ENCODE data around the gene SKAP1. TPM values are rescaled to one million over a fixed set of nuclear protein-coding genes. Genes with fewer than 3 reads are reported as not detected.

The SKAP1 gene
- total and polyA plus RNA-seq, 2 experiments from 2014 or later = 0.27 TPM; not detected in 1

DNA sequence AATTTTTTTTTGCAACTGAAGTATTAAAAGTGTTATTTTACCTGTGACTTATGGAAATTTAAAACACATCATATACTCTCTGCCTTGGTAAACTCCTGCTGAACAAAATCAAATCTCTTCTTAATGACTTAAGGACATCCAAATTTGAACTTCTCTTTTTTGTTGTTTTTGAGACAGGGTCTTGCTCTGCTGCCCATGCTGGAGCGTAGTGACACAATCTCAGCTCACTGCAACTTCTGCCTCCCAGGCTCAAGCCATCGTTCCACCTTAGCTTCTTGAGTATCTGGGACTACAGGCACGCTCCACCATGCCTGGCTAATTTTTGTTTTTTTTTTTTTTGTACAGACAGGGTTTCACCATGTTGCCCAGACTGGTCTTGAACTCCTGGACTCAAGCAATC is 56.1 kb downstream of the SKAP1 start:
- Mint-ChIP-seq H3K4me1 (no peaks in the 10 kb centered on the region), H3K27me3 (ENCODE audit: insufficient read depth, low read depth, poor library complexity) (peaks cover 6% of the 10 kb centered on the region), H3K36me3 (ENCODE audit: low read depth) (no peaks in the 10 kb centered on the region), H3K4me3 (no peak overlapping the region), H3K9me3 (no peaks in the 10 kb centered on the region), H3K27ac (no peak overlapping the region)
- DNase-seq (ENCODE audit: low spot score) = no peak
- H3K79me2 ChIP-seq (replicated peaks; ENCODE audit: insufficient read depth) = no peaks in the 10 kb centered on the region
- H3K4me2 ChIP-seq = no peak overlapping the region
- ATAC-seq = no peak
- TF ChIP-seq, protein P1, sequence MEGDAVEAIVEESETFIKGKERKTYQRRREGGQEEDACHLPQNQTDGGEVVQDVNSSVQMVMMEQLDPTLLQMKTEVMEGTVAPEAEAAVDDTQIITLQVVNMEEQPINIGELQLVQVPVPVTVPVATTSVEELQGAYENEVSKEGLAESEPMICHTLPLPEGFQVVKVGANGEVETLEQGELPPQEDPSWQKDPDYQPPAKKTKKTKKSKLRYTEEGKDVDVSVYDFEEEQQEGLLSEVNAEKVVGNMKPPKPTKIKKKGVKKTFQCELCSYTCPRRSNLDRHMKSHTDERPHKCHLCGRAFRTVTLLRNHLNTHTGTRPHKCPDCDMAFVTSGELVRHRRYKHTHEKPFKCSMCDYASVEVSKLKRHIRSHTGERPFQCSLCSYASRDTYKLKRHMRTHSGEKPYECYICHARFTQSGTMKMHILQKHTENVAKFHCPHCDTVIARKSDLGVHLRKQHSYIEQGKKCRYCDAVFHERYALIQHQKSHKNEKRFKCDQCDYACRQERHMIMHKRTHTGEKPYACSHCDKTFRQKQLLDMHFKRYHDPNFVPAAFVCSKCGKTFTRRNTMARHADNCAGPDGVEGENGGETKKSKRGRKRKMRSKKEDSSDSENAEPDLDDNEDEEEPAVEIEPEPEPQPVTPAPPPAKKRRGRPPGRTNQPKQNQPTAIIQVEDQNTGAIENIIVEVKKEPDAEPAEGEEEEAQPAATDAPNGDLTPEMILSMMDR (conservative IDR thresholded peaks at IDR 0.05; ENCODE audit: low read depth in 2 of 2) = no peak
- TF ChIP-seq CREB1 (CRISPR knock-in tag; IDR thresholded peaks at IDR 0.05; ENCODE audit: low read depth) = no peak
- TF ChIP-seq, protein P2, sequence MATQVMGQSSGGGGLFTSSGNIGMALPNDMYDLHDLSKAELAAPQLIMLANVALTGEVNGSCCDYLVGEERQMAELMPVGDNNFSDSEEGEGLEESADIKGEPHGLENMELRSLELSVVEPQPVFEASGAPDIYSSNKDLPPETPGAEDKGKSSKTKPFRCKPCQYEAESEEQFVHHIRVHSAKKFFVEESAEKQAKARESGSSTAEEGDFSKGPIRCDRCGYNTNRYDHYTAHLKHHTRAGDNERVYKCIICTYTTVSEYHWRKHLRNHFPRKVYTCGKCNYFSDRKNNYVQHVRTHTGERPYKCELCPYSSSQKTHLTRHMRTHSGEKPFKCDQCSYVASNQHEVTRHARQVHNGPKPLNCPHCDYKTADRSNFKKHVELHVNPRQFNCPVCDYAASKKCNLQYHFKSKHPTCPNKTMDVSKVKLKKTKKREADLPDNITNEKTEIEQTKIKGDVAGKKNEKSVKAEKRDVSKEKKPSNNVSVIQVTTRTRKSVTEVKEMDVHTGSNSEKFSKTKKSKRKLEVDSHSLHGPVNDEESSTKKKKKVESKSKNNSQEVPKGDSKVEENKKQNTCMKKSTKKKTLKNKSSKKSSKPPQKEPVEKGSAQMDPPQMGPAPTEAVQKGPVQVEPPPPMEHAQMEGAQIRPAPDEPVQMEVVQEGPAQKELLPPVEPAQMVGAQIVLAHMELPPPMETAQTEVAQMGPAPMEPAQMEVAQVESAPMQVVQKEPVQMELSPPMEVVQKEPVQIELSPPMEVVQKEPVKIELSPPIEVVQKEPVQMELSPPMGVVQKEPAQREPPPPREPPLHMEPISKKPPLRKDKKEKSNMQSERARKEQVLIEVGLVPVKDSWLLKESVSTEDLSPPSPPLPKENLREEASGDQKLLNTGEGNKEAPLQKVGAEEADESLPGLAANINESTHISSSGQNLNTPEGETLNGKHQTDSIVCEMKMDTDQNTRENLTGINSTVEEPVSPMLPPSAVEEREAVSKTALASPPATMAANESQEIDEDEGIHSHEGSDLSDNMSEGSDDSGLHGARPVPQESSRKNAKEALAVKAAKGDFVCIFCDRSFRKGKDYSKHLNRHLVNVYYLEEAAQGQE (IDR thresholded peaks at IDR 0.05; ENCODE audit: unreplicated experiment) = no peak
- TF ChIP-seq ZNF331 (CRISPR knock-in tag; IDR thresholded peaks at IDR 0.05; ENCODE audit: low read depth) = no peak
- TF ChIP-seq EZH2phosphoT487 (IDR thresholded peaks at IDR 0.05; ENCODE audit: unreplicated experiment) = no peak
- TF ChIP-seq, protein P3, sequence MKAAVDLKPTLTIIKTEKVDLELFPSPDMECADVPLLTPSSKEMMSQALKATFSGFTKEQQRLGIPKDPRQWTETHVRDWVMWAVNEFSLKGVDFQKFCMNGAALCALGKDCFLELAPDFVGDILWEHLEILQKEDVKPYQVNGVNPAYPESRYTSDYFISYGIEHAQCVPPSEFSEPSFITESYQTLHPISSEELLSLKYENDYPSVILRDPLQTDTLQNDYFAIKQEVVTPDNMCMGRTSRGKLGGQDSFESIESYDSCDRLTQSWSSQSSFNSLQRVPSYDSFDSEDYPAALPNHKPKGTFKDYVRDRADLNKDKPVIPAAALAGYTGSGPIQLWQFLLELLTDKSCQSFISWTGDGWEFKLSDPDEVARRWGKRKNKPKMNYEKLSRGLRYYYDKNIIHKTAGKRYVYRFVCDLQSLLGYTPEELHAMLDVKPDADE (IDR thresholded peaks at IDR 0.05) = no peak
- no peak for TF ChIP-seq EZH2 (IDR thresholded peaks at IDR 0.05; ENCODE audit: low read depth, unreplicated experiment)
- TF ChIP-seq STAT1 (IDR thresholded peaks at IDR 0.05; ENCODE audit: unreplicated experiment) = no peak
- TF ChIP-seq ZNF114 (CRISPR knock-in tag; IDR thresholded peaks at IDR 0.05) = no peak
- no peak for TF ChIP-seq JUNB (IDR thresholded peaks at IDR 0.05; ENCODE audit: unreplicated experiment)
- TF ChIP-seq, protein P4, sequence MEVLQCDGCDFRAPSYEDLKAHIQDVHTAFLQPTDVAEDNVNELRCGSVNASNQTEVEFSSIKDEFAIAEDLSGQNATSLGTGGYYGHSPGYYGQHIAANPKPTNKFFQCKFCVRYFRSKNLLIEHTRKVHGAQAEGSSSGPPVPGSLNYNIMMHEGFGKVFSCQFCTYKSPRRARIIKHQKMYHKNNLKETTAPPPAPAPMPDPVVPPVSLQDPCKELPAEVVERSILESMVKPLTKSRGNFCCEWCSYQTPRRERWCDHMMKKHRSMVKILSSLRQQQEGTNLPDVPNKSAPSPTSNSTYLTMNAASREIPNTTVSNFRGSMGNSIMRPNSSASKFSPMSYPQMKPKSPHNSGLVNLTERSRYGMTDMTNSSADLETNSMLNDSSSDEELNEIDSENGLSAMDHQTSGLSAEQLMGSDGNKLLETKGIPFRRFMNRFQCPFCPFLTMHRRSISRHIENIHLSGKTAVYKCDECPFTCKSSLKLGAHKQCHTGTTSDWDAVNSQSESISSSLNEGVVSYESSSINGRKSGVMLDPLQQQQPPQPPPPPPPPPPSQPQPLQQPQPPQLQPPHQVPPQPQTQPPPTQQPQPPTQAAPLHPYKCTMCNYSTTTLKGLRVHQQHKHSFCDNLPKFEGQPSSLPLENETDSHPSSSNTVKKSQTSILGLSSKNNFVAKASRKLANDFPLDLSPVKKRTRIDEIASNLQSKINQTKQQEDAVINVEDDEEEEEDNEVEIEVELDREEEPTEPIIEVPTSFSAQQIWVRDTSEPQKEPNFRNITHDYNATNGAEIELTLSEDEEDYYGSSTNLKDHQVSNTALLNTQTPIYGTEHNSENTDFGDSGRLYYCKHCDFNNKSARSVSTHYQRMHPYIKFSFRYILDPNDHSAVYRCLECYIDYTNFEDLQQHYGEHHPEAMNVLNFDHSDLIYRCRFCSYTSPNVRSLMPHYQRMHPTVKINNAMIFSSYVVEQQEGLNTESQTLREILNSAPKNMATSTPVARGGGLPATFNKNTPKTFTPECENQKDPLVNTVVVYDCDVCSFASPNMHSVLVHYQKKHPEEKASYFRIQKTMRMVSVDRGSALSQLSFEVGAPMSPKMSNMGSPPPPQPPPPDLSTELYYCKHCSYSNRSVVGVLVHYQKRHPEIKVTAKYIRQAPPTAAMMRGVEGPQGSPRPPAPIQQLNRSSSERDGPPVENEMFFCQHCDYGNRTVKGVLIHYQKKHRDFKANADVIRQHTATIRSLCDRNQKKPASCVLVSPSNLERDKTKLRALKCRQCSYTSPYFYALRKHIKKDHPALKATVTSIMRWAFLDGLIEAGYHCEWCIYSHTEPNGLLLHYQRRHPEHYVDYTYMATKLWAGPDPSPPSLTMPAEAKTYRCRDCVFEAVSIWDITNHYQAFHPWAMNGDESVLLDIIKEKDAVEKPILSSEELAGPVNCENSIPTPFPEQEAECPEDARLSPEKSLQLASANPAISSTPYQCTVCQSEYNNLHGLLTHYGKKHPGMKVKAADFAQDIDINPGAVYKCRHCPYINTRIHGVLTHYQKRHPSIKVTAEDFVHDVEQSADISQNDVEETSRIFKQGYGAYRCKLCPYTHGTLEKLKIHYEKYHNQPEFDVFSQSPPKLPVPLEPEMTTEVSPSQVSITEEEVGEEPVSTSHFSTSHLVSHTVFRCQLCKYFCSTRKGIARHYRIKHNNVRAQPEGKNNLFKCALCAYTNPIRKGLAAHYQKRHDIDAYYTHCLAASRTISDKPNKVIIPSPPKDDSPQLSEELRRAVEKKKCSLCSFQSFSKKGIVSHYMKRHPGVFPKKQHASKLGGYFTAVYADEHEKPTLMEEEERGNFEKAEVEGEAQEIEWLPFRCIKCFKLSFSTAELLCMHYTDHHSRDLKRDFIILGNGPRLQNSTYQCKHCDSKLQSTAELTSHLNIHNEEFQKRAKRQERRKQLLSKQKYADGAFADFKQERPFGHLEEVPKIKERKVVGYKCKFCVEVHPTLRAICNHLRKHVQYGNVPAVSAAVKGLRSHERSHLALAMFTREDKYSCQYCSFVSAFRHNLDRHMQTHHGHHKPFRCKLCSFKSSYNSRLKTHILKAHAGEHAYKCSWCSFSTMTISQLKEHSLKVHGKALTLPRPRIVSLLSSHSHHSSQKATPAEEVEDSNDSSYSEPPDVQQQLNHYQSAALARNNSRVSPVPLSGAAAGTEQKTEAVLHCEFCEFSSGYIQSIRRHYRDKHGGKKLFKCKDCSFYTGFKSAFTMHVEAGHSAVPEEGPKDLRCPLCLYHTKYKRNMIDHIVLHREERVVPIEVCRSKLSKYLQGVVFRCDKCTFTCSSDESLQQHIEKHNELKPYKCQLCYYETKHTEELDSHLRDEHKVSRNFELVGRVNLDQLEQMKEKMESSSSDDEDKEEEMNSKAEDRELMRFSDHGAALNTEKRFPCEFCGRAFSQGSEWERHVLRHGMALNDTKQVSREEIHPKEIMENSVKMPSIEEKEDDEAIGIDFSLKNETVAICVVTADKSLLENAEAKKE (CRISPR knock-in tag; IDR thresholded peaks at IDR 0.05) = no peak
- no peak for TF ChIP-seq NANOG (IDR thresholded peaks at IDR 0.05; ENCODE audit: borderline replicate concordance)
- TF ChIP-seq POLR2AphosphoS5 (IDR thresholded peaks at IDR 0.05; ENCODE audit: low read depth) = no peak
- no peak overlapping the region for H3K4me3 ChIP-seq
- H3K27ac ChIP-seq (ENCODE audit: low read depth) = no peak overlapping the region
- H3K9me2 ChIP-seq (ENCODE audit: insufficient read depth) = no peaks in the 10 kb centered on the region
- no peaks in the 10 kb centered on the region for H4K20me1 ChIP-seq (replicated peaks; ENCODE audit: insufficient read depth)
- no peaks in the 10 kb centered on the region for H3F3A ChIP-seq (replicated peaks; ENCODE audit: low read depth)
- no peak overlapping the region for H2AFZ ChIP-seq
- no peaks in the 10 kb centered on the region for H3K36me3 ChIP-seq (ENCODE audit: insufficient read depth)
- H3K4me1 ChIP-seq (ENCODE audit: insufficient read depth) = no peaks in the 10 kb centered on the region
- H3K27me3 ChIP-seq (ENCODE audit: insufficient read depth) = no peaks in the 10 kb centered on the region; the same call in 1 of the 2 replicates

All from GM23338 (cell line).